Ramos (cell line): ENCODE data around the gene SNAP29.
"Not testable (repeated sequence)": the region's sequence is repeated elsewhere in the genome, so short reads cannot be mapped to it uniquely, and the experiment has no call there.

ENCODE experiments used
- in situ Hi-C: fragments of 300-500 bp; cut with MboI; formaldehyde crosslinking; loops from one replicate; pipeline ENCODE4 v1.14.3; 2022; ENCODE audit warnings: low sequenced_read_pairs; ENCODE audit not compliant: unreplicated experiment

Gene SNAP29

DNA sequence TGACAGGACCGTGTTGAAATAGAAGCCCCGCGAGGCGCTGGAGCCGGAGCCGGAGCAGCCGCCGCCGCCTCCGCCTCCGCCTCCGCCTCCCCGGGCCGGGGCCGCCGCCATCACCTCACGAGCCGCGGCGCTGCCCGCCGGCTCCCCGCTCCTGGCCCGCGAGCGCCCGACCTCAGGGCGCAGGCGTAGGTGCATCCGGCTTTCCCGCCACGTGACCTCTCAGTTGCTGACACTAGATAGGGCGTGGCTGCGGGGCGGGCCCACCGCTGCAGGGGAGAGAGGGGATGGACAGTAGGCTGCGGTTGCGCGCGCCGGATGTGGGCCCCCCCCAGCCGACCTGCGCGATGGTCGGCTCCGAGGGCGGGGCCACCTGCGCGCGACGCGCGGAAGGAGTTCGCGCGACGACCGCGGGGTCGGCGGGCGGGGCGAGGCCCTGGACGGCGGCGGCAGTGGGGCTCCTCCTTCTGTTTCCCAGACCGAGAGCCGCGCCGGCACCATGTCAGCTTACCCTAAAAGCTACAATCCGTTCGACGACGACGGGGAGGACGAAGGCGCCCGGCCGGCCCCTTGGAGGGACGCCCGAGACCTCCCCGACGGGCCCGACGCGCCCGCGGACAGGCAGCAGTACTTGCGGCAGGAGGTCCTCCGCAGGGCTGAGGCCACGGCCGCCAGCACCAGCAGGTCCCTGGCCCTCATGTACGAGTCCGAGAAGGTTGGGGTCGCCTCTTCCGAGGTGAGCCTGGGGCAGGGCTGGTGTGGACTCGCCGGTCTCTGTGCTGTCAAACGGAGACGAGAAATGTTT lies at the start of gene SNAP29, which contains the start of gene PI4KA:
TSS of gene SNAP29 (plus strand) at position 393 of the 802 bp plus-strand sequence. CDS start at position 497, 104 bp downstream.
TSS of gene PI4KA (minus strand) at position 197 of the 802 bp plus-strand sequence. CDS start at position 111, 86 bp downstream.
- in situ Hi-C loops, result no loop called here

DNA sequence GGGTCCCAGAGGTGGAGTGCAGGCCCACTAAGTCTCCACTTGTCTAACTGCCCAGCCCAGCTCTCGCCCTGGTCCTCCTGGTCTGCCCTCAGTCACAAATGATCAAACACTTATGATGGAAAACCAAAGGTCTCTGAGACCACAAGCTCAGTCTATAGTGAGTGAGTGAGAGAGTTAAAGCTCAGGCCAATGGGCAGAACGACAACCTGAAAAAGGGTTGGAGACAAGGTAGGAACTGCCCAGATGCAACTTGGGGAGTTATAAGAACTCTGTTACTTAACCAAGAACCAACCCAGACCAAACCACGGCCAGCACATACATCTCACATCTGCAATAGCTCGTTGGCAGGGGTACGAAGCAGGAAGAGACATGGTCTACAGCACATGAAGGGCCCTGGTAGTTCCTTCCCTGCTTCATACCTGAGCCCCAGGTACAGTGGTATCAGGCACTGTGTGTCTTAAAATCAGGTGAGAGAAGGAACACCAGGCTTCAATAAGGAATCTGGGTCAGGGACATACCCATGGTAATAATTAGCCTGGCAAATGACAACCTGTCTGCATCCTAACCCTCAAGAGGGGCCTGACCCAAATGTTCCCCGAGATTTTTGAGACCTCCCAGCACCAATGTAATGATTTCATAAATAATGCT lies 49.1 kb upstream of the SNAP29 start:
- in situ Hi-C loops, result no loop called here

DNA sequence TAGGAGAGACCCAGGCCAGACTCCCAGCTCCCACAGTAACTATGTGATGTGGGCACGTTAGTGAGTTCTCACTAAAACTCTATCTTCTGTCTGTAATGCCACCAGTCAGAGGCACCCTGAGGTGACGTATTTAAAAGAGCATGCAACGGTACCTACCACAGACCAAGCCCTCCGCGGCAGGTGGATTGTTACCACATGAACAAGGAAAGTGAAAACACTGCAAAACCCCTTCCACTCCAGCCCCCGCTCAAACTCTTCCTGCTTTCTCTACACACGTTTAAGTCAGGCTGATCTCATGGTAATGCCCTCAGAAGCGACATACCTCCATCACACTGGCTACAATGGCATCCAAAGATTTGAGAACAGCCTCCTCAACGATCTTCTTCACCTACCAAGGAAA lies 48.2 kb upstream of the SNAP29 start:
- in situ Hi-C loops, result no loop called here

DNA sequence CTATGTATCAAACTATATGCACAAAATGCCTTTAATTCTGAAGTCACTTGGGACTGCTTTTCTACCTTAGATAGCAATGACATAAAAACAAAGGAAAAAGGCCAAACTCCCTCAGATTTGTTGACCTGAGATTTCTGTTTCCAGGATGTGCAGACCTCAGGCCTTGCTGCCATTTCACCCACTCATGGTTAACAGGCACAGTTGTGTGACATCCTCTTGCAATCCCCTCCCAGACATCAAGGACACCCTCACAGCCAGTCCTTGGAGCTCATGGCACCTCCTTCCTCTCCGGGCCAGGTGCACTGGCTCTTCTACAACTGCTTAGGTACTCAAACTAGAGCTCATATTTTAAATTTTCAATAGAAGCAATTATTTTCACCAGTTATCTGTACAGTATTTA lies 47.6 kb upstream of the SNAP29 start:
- in situ Hi-C loops, result no loop called here

DNA sequence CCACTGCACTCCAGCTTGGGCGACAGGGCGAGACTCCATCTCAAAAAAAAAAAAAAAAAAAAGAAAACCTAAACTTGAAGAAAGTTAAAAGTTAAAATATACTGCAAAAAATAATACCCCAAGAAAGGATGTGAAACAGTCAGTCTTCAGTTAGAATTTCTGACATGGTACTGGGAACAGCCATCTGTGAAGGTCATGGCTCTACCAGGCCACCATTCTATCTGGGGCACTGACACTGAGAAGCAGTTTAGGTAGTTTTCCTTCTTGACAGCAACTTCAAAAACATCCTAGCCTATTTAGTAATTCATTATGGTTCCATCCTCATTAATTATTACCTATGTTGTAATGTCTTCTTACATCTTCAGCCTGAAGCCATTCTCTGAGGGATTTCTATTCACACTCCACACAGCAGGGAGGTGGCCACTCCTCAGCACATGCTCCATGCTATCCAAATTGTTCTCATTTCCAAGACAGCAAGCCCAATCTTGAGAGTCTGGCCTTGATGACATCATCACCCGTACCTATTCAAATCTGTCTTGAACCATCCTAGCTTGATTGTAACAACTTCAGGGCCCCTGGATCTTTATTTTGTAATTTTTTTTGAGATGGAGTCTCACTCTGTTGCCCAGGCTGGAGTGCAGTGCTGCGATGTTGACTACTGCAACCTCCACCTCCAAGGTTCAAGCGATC lies 46.7 kb upstream of the SNAP29 start:
- in situ Hi-C loops, result no loop called here

- in situ Hi-C loops, result no loop called here
Observed at GRCh38 chr22:20813056-20813455, 45.8 kb upstream of the SNAP29 start.

DNA sequence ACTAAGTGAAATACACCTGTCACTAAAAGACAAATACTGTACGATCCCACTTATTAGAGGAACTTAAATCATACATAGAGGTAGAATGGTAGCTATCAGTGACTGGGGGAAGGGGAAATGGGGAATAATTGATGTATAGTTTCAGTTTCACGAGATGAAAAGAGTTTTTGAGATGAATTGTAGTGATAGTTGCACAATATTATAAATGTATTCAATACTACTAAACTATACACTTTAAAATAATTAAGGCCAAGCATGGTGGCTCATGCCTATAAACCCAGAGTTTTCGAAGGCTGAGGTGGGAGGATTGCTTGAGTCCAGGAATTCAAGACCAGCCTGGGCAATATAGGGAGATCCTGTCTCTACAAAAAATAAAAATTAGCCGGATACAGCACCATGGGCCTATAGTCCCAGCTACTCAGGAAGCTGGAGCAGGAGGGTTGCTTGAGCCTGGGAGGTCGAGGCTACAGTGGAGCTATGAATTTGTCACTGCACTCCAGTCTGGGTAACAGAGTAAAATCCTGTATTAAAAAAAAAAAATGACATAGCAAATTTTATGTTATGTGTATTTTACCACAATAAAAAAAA lies 44.5 kb upstream of the SNAP29 start:
- in situ Hi-C loops, result no loop called here

DNA sequence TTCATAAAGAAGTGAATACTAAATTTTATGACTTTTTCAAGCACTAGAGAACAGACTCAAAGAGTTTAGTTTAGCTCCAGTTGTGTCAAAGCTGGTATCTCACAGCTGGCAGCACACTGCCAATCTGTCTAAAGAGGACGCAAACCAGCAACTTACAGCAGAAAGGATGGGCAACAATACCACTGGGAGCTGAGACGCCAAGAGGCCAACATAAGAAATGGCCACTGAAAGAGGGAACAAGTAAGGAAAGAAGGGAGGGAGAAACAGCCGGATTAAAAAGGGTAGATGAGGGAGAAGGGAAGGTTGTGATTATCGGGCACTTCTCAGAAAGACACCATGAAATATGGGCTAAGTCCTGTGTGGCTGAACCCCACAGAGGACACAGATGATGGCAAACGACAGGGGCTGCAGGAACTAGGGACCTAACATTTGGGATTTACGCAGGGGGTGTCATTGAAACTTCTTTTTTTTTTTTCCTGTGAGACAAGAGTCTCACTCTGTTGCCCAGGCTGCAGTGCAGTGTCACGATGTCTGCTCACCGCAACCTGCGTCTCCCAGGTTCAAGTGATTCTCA lies 43.2 kb upstream of the SNAP29 start:
- in situ Hi-C loops, result no loop called here

DNA sequence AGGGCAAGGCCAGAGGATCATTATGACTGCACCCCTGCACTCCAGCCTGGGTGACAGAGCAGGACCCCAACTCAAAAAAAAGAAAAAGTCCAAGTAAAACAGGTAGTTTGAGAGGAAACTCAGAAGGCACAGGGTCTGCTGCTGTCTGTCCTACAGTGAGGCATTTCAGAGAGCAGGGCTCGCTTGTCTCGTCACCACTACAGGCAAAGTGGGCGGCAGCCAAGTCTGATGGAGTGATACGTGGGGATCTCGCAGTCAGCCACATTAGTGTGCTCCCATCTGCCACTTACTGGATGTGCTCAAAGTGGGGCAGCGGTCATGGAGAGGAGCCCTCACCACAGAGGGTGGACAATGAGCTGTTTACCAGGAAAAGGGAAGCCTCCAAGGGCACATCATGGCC lies 42.2 kb upstream of the SNAP29 start:
- in situ Hi-C loops, result no loop called here

DNA sequence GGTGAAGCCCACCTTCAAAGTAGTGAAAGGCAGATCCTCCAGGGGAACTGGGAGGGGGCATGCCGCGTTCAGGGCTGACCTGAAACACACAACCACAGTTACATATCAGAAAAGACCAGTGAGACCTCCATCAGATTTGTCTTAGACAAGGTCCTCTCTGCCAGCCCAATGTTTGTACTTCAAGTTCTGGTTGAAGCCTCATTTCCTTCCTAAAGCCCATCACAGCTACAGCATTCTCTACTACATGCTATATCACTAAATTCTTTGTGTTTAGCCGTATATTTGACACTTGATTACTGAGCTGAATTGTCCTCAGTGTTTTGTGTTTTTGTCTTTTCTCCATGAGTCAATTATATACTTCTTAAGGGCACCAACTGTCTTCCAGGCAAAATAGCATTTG lies 40.3 kb upstream of the SNAP29 start:
- in situ Hi-C loops, result no loop called here

DNA sequence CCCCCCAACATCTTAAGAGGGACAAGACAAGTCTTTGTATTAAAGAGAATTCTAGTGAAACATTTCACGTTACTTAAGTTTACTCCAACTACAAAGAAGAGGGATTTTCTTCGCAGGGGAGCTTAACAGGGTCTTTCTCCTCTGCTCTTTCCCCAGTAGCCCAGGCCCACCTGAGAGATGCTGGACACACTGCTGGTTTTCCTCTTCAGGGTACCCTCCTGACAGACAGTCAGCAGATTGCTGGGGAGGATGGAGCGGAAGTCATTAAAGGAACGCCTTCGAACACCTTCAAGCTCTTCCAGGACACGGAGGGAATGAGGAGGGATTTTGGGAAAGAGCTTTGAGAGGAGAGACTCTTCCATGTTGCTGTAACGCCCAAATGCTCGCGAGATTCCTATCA lies 39.3 kb upstream of the SNAP29 start:
- in situ Hi-C loops, result no loop called here

GRCh38 chr22:20821717-20822239 lies 37.0 kb upstream of the SNAP29 start:
- in situ Hi-C loops, result not testable (repeated sequence)

- in situ Hi-C loops, result no loop called here
Observed at GRCh38 chr22:20822240-20822639, 36.6 kb upstream of the SNAP29 start.

DNA sequence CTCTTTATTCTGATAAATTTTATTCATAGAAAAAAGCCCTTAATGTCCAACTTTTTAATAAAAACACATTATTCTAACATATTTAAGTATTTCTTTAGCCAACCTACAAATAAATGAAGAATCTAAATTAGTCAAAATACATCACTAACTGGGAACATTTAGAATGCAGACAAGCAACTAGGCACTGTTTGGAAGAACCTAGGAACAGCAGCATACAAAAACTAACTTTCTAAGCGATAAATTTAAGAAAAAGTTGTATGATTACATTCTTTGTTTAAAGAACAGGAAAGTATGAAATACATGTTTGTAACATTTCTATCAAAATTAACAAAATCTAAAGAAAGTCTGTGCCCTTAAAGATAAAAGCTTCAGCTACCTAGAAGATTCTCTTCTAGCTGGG lies 35.5 kb upstream of the SNAP29 start:
- in situ Hi-C loops, result no loop called here

DNA sequence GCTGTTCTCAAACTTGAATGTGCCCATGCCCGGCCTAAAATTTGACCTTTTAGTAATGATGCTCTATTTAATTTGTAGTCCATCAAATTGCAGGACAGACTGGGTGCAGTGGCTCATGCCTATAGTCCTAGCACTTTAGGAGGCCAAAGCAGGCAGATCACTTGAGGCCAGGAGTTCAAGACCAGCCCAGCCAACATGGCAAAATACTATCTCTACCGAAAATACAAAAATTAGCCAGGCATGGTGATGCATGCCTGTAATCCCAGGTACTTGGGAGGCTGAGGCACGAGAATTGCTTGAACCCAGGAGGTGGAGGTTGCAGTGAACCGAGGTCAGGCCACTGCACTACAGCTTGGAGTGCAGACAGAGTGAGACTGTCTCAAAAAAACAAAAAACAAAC lies 33.6 kb upstream of the SNAP29 start:
- in situ Hi-C loops, result not testable (repeated sequence)

DNA sequence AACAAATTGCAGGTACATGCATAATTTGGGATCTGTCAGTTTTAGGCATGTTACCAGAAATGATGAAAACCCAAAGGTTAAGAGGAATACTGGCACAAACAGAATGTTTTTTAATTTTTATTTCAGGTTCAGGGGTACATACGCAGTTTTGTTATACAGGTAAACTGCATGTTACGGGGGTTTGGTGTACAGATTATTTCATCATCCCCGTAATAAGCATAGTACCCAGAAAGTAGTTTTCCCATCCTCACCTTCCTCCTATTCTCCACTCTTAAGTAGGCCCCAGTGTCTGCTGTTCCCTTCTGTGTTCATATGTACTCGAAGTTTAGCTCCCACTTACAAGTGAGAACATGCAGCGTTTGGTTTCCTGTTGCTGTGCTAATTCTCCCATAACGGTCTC lies 33.2 kb upstream of the SNAP29 start:
- in situ Hi-C loops, result no loop called here

DNA sequence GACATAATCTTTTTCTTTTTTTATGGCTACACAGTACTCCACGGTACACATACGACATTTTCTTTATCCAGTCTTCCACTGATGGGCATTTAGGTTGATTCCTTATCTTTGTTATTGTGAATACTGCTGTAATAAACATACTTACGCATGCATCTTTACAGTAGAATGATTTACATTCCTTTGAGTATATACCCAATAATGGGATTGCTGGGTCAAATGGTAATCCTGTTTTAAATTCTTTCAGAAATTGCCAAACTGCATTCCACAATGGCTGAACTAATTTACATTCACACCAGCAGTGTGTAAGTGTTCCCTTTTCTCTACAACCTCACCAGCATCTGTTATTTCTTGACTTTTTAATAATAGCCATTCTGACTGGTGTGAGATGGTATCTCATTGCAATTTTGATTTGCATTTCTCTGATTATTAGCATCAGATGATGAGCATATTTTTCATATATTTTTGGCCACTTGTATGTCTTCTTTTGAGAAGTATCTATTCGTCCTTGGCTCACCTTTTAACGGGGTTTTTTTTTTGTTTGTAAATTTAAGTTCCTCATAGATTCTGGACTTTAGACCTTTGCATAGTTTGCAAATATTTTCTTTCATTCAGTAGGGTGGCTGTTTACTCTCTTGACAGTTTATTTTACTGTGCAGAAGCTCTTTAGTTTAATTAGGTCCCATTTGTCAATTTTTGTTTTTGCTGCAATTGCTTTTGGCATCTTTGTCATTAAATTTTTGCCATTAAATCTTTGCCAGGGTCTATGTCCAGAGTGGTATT lies 32.2 kb upstream of the SNAP29 start:
- in situ Hi-C loops, result not testable (repeated sequence)

DNA sequence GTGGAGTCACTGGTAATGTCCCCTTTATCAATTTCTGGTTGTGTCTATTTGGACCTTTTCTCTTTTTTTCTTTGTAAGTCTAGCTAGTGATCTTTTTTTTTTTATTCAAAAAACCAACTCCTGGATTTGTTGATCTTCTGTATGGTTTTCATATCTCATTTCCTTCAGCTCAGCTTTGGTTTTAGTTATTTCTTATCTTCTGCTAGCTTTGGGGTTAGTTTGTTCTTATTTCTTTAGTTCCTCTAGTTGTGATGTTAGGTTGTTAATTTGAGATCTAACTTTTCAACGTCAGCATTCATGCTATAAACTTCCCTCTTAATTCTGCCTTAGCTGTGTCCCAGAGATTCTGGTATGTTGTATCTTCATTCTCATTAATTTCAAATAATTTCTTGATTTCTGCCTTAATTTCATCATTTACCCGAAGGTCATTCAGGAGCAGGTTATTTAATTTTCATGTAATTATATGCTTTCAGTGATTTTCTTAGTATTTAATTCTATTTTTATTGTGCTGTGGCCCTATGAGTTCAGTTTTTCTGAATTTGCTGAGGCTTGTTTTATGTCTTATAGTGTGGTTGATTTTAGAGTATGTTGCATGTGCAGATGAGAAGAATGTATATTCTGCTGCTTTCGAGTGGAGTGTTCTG lies 29.2 kb upstream of the SNAP29 start:
- in situ Hi-C loops, result no loop called here

GRCh38 chr22:20833225-20833665 lies 25.6 kb upstream of the SNAP29 start:
- in situ Hi-C loops, result no loop called here
